CD4-positive, alpha-beta T cell treated with Interleukin-2 at 100 ng/mL for 4 hours (primary cell): ENCODE measurements around the gene GRIK2.
"Not testable (repeated sequence)": the region's sequence is repeated elsewhere in the genome, so short reads cannot be mapped to it uniquely, and the experiment has no call there.

Experiments used
- DNase-seq: peaks from one replicate; pipeline ENCODE4 v3.0.0-alpha.2; 2020; ENCODE audit warnings: low spot score

The GRIK2 gene

DNA sequence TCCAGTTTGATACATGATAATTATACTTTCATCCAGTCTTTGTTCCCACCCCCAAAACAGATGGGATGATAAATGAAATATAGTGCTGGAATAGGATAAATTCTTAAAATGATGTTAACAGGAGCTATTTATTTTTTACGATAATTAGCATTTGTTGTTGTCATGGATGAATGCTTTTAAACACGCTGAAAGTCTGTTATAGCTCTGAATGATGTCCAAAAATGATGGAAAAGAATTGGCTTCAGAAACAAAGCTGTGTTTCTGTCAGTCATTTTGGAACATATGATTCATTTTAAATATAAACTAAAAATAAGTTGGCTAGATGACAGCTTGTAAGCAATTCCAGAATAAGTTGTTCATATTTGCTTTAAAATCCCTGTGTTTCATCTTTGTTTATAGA is 237.4 kb downstream of the GRIK2 start:
- no peak for DNase-seq

DNA sequence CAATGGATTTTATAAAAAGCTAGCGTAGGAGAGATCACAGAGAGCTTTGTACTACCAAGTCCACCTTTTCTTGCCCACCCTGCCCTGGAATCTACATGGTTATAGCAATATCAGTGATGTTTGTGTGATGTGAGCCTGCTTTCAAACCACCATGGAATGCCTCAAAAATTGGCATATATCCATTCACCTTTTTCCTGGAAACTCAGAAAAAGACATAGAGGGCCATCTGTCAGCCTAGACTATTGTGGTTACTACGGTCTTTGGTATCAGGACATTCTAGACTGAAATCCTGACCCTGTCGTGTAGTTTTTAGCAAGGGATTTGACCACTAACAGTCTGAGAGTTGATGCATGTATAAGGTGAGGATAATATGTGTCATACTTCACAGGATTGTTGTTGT is 239.6 kb downstream of the GRIK2 start:
- DNase-seq, result no peak

DNA sequence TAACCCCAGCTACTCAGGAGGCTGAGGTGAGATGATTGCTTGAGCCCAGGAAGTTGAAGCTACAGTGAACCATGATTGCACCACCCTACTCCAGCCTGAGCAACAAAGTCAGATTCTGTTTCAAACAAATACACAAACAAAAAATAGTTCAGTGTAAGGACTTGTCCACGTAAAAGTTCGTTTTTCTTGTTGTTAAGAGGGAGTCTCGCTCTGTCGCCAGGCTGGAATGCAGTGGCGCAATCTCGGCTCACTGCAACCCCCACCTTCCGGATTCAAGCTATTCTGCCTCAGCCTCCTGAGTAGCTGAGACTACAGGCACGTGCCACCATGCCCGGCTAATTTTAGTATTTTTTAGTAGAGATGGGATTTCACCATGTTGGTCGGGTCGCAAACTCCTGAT is 245.4 kb downstream of the GRIK2 start:
- not testable (repeated sequence) for DNase-seq

DNA sequence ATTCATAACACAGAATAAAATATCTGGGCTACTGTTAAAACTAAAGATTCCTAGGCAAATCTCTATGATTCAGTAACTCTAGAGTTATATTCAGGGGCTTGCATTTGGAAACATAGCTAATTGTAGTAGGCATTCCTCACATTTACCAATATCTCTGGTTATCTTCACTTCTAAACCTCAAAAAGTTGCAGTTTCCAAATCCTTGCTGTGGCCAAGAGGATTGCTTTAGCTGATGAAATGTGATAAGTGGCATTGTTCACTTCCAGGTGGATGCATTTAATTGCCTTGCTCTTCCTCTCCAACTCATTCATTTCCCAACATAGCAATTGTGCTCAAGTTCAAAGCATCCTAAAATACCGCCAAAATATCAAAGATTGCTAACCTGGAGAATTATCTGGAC is 246.6 kb downstream of the GRIK2 start:
- DNase-seq, result no peak

DNA sequence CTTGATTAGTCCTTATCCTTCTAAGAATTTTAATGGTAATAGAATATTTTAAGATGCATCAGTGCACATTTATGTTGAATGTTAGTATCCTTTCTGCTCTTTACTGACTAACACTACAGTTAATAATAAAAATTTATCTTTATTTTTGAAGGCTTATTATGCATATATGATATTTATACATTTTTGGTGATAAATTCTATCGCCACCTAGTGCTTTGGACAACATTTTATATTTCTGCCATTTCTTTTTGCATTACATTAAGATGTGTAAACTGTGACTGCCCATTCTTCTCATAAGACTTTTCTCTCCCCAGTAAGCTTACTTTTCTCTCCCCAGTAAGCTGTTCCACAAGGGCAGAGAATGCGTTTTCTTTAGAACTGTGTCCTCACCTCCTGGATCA is 252.3 kb downstream of the GRIK2 start:
- no peak for DNase-seq

DNA sequence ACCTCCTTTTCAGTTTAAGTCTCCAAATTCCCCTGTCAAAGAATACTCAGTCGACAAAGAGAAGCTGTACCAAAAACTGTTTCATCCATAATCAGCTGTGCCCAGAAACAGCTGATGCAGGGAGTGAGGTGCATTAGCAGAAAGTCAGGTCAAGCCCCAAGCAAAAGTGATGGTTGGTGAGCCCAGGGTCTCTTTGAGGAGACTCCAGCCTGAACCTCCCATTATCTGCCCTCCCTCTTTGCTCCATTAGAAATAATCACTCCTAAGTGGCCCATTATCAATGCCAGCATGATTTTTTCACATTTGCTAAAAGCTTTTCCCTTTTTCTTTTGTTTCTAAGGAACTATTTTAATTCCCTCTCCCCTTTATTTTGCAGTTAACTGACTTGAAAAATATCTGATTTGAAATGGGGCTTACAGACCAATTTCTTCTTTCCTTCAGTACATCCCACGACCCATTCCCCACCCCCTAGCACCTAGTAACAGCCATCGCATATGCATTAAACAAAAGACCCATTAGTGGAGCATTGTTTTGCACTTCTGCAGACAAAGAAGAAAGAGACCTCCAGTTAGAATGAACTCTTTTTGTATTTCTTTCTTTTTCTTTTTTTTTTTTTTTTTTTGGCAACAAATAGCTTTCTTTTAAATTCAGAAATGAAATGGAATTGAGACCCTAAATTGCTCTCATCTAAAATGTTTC is 257.0 kb downstream of the GRIK2 start:
- DNase-seq, result no peak

DNA sequence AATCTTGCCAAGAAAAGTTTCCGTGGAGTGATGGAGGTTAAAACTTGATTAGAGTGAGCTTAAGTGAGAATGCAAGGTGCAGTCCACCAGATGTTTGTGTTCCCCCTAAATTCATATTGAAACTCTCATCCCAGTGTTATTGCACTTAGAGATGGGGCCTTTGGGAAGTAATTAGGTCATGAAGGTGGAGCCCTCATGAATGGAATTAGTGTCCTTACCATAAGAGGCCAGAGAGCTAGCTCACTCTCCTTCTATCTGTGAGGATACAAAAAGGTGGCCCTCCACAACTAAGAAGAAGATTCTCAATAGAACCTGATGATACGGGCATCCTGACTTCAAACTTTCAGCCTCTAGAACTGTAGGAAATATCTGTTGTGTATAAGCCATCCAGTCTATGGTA is 258.6 kb downstream of the GRIK2 start:
- no peak for DNase-seq

DNA sequence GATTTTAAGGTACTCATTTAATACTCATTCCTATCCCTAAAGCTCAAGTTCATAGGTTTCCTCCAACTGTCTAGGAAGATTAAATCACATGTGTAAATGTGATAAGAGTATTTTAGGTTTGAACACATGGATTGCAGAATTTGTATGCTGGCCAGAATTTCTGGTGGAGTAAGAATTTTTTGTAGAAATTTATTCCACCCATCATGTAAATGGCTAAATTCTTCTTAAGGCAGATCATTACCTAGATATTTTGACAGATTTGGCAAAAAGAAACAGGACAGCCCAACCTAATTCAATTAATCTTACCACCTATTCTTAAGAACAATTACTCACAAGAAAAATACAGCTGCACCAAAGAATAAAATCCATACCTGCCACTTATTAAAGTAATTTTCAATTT is 261.6 kb downstream of the GRIK2 start:
- no peak for DNase-seq

DNA sequence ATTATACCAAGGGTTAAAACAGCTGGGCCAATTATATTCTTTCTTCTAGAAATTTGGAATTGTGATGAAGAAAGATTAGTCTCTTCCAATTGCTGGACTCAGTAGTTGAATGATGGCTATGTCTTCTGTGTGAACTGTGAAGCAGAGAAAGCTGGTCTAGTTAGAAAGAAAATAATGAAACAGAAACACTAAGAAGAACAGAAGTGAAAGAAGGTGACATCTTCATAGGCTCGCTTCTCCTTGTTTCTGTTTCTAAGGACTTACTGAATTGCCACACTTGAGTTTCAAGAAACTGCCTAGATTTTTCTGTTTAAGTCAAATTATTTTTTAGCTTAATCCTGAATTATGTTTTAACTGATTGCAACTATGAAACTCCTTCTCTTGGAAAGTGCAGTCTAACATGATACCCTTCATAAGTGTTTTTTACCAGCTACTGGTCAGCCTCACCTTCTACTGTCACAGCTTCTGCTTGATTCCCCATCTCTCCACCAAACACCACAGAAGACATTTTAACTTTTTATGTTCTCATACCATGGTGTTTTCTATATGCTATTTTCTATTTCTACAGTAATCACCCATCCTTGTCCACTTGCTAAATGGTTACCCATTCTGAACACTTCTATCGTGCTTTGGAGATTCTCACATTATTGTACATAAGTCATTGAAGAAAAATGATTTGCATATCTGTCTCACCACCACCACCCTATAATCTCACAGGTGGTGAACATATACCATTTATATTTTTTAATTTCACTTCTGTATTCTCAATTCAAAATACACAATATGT is 268.8 kb downstream of the GRIK2 start:
- DNase-seq, result no peak

DNA sequence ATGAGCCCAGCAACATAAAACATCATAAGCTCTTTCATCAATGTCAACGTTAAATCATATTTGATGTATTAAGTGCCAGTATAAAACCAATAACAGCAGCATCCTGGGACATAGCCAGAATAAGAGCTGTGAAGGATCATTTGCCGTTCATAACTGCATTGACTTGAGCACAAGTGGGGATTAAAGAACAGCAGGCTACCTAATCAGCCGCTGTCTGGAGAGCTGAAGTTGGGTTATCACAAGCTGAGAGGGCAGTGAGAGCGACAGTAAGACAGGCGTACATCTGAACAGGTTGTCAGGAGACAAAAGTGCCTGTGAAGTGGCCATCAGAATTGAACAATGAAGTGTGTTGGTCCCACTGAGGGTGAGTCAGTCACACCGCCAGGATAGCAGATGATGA is 269.6 kb downstream of the GRIK2 start:
- DNase-seq, result no peak

DNA sequence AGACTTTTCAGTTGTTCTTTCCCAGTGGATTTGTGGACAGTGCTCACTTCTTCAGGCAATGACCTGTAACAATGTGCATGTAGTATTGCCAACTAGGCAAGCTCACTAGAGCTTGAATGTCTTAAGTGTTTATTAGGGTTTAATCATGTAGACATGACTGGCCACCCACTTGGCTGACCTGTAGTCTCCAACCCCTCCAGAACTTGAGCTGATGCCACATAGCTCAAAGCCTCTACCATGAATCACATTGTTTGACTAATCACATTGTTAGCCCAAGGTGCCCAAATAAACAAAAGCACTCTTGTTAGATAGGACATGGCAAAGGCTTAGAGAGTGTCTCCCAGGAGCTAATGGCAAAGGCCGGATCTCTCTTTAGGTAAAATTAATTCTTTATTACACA is 272.7 kb downstream of the GRIK2 start:
- DNase-seq, result no peak

DNA sequence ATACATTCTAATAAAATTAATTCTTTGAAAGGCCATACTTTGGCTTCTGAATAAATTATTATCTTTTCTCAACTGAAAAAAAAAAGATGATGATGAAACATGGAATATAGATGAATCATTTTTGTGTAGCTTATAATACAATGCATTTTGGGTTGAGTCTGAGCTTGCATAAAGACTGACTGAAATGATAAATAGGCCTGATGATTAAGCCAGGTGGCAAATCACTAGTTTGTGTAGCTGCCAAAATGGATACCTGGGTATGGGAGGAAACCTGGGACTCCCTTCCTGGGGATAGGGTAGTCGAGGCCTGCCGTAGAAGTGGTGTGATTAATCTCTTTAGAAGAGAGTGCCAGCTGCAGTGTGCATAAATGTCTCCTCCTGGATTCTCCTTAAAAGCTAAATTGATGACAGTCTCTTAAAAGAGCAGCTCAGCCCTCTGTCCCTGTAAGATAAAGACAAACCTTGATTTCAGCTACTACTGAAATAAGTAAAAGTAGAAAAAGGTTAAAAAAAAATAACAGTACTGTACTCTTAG is 275.1 kb downstream of the GRIK2 start:
- no peak for DNase-seq

DNA sequence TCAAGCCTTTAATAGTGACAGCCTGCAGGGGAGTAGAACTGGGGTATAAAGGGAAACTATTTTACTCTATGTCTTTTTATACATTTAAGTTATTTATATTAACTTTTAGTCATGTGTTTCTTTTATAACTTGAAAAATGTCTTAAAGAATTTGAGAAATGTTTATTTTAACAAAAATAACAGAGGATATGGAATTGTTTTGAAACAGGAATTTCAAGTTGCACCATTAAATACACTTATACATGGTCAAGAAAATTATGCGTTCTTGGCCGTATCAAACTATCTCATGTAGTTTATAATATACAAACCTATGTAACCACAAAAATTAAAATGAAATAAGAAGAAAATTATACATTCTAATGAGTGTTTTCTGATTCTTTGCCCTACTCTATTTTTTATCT is 282.7 kb downstream of the GRIK2 start:
- DNase-seq, result no peak

DNA sequence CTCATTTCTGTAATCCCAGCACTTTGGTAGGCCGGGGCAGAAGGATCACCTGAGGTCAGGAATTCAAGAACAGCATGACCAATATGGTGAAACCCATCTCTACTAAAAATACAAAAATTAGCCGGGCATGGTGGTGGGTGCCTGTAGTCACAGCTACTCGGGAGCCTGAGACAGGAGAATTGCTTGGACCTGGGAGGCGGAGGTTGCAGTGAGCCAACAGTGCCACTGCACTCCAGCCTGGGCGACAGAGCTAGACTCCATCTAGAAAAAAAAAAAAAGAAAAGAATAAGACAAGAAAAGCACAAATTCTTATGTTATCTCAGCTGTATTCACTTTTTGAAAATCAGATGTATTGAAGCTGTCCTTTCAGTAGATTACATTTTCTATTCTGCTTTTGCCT is 289.4 kb downstream of the GRIK2 start:
- no peak for DNase-seq

DNA sequence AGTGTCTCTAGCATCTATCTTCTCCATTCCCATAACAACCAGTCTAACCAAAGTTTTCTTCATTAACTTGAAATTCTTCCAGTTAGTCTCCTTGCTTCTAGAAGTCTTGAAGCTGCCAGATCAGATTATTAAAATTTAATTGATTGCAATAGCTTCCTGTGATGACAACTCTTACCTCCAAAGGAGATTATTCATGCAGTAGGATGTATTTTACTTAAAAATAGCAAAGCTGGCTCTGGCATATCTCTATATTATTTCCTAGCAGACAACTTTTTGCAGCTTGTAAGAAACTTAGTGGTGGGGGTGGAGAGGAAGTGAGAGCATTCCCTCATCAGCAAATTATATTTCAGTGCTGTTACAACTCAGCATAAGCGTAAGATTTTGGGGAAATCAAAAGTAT is 290.4 kb downstream of the GRIK2 start:
- no peak for DNase-seq

DNA sequence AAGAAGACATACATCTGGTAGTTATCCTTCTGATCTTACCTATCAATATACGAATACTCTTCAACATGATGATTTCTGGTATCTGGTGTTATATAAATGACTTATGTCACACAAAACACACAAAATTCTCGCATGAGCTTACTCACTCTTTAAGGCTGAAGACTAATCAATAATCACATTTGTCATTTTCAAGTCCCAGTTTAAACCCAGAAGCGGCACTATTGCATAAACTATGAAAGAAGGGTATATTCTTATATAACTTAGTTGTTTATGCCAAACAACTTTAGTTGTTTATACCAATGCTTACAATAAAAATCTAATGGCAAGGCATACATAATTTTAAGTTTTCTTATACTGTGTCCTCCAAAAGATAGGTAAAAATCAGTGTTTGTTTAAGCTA is 293.1 kb downstream of the GRIK2 start:
- DNase-seq, result no peak

DNA sequence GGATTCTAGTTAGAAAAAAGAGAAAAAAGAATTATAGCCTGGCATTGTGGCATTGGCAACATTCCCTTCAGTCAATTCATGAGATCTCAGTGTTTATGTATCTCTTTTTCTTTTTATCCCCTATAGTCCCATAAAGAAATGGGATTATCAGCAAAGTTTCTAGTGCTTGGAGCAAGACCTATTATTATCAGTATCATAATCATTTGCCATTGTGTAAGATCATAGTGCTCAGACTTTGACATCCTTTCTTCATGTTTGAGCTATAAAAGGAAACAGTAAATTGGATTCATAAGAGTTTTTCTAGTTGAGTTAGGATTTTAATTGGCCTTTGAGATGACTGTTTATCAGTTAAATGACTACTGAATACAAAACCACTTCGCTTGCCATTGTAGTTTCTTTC is 295.6 kb downstream of the GRIK2 start:
- no peak for DNase-seq

DNA sequence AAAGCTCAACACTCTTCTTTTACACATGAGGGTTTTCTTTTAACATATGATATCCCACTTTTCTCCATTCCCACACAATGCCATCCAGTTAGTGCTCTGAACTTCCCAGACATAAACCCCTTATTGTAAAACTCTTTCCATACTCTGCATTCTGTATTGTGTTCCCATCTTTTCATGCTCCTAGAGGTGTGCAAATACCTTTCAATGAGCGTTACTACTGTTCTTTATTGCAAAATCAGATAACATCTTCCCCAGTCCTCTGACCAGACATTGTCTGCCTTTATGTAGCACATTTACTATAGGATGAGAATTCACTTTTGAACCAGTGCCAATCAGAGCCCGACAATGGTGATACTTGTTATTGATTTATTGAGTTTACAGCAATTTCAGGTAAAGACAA is 296.2 kb downstream of the GRIK2 start:
- no peak for DNase-seq

DNA sequence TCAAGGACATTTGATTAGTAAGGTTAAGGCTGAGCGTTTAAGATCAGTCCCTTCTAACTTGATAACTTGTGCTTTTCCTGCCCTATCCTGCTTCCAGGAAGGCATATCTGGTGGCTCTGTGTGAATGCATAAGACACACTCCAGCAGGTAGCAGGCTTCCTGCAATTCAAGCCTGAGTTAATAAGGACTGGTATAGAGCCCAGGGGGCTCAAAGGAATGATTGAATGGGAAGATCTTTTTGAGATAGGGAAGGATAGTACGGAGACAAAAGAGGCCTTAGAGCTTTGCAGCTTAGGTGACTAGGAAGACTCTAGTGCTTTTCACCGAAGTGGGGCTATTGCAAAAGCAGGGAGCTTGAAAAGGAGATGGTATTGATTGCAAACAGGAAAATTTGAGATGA is 307.1 kb downstream of the GRIK2 start:
- DNase-seq, result no peak

DNA sequence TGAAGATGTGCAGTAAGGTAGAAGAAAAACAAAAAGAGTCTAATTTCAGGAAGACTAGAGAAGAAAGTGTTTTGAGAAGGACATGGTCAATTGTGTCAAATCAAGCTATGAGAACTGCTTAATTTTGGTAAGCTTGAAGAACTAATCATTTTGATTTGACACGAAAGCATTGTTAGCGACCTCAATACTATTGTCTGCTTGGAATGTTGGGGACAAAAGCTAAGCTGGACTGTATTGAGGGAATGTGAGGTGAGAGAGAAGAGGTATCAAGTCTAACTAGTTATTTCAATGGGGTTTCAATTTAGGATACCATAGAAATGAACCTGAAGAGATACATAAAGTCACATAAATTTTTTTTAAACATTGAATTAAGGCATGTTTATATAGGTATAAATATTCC is 309.8 kb downstream of the GRIK2 start:
- no peak for DNase-seq

DNA sequence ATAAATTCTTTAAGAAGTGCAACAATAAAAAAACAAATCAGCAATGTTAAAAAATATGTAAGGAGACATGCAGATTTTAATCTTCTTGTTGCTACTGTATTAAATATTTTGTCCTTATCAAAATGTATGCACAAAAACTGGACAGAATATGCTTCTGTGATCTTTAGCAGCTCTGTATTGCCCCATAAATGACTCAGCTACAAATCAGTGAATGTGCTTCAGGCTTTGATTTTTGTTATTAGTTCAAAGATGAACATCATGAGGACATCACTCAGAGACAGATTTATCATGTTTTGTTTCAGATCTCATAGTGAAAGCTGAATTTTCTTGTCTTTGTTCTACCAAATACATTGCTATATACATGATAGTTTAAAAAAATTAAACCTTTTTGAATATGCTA is 312.4 kb downstream of the GRIK2 start:
- DNase-seq, result no peak

DNA sequence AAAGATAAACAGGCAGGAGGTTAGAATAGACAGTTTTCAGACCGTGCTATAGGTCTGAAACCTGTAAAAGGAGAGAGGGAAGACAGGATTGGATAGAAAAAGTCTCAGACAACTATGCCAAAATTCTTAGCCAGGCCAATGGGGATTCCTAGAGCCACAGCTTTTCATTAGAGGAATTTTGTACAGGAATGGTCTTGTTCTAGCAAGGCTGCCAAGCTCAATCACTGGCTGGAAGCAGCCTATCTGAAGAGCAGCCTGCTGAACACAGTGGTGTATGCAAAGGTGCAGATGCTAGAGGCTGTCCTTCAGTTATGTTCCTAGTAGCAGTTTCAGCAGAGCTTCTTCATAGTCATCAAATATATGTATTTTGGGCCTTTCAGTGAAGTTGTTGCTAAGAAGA is 313.1 kb downstream of the GRIK2 start:
- no peak for DNase-seq

DNA sequence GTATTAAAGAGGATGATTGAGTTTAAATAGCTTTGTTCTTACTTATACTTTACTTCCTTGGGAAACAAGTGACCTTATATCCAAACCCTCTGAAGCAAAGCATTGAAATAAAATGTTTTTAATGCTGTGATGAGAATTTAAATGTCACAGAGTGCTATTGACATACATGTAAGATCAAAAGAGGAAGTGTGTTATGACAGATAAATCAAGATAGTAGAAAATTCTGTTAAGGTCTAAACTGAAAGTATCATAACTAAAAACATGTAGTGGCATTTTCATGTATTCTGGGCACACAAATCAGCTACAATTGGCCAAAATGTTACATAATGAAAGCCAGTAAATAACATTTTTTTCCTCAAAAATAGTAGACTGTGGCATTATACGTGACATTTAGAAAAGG is 318.0 kb downstream of the GRIK2 start:
- no peak for DNase-seq

DNA sequence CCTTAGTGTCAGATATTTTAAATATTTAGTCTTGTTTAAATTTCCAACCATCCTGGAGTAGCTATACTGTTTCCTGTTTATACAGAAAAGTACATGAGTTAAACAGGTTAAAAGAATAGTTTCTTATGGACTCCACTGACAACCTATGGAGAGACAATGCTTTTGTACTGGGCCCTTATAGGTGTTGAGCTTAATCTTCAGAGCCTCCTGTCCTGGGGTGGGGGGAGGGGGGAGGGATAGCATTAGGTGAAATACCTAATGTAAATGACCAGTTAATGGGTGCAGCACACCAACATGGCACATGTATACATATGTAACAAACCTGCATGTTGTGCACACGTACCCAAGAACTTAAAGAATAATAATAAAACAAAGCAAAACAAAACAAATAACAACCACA is 322.9 kb downstream of the GRIK2 start:
- no peak for DNase-seq
